ENCODE results near the gene CRHR2. TPM values are rescaled to one million over a fixed set of nuclear protein-coding genes. Genes with fewer than 3 reads are reported as not detected.

CRHR2 gene
- total RNA-seq, 2 experiments from 2014 or later = not detected

DNA sequence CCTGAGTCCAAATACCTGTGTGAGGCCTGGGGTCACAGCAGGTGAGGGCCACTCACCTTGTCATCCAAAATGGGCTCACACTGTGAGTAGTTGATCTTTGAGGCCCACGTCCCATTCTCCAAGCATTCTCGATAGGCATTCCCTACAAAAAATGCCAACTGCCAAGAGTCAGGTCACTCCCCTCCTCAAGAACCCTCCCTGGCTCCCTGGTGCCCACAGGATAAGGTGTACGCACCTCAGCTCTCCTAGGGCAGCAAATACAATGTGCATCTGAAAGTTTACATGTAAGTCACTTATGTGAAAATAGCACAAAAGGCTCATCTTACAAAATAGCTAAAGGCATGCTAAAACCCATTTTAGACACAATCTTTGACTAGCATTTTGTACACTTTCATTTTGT is 15.1 kb downstream of the CRHR2 start:
- no peak overlapping the region for H3K27ac ChIP-seq (ENCODE audit: low read depth in 1 of 2, low read length in 2 of 2)
- no peaks in the 10 kb centered on the region for H3K9me3 Mint-ChIP-seq
- intact Hi-C loops (cut with DNase I, micrococcal nuclease) = no loop called here
- H3K27ac Mint-ChIP-seq = no peak overlapping the region
- no peak overlapping the region for H3K4me3 ChIP-seq (ENCODE audit: low read length)
- no peaks in the 10 kb centered on the region for H3K9me3 ChIP-seq (ENCODE audit: control insufficient read depth in 1 of 2, insufficient read depth in 1 of 2, low read length in 2 of 2)
- no peak overlapping the region for H3K4me3 Mint-ChIP-seq
- no peaks in the 10 kb centered on the region for H3K4me1 Mint-ChIP-seq (ENCODE audit: low read depth)
- no peaks in the 10 kb centered on the region for H3K36me3 Mint-ChIP-seq (ENCODE audit: low read depth)
- ChIA-PET POLR2A (no interaction called here), CTCF (no interaction called here)
- no peaks in the 10 kb centered on the region for H3K4me1 ChIP-seq (ENCODE audit: insufficient read depth, low read length)
- TF ChIP-seq, protein P1, sequence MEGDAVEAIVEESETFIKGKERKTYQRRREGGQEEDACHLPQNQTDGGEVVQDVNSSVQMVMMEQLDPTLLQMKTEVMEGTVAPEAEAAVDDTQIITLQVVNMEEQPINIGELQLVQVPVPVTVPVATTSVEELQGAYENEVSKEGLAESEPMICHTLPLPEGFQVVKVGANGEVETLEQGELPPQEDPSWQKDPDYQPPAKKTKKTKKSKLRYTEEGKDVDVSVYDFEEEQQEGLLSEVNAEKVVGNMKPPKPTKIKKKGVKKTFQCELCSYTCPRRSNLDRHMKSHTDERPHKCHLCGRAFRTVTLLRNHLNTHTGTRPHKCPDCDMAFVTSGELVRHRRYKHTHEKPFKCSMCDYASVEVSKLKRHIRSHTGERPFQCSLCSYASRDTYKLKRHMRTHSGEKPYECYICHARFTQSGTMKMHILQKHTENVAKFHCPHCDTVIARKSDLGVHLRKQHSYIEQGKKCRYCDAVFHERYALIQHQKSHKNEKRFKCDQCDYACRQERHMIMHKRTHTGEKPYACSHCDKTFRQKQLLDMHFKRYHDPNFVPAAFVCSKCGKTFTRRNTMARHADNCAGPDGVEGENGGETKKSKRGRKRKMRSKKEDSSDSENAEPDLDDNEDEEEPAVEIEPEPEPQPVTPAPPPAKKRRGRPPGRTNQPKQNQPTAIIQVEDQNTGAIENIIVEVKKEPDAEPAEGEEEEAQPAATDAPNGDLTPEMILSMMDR (IDR thresholded peaks at IDR 0.05) = no peak
- H3K36me3 ChIP-seq (ENCODE audit: insufficient read depth, low read length) = no peaks in the 10 kb centered on the region
- peaks cover 5% of the 10 kb centered on the region for H3K27me3 Mint-ChIP-seq
- no peaks in the 10 kb centered on the region for H3K27me3 ChIP-seq (ENCODE audit: control insufficient read depth in 1 of 2, insufficient read depth in 2 of 2, low read length in 2 of 2)
- no peak for ATAC-seq (ENCODE audit: poor library complexity)
- no peak for DNase-seq

DNA sequence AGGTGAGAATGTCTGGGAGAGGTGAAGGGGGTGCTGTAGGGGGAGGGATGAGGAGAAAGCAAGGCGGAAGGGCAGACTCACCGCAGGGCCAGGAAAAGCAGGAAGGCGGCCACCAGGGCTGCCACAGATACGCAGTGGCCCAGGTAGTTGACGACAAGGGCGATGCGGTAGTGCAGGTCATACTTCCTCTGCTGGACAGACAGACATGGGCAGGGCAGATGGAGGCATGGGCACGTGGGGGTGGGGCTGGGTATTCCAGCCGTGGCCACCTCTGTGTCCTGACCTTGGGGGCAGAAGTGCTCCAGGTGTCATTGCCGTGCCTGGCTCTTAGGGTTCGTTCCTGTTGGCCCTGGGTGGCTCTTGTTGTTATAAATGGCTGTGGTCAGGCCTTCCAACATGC is 16.8 kb downstream of the CRHR2 start:
- Histone ChIP-seq H3K4me3 (ENCODE audit: low read length) (no peak overlapping the region), H3K4me1 (ENCODE audit: insufficient read depth, low read length) (no peaks in the 10 kb centered on the region), H3K27me3 (ENCODE audit: control insufficient read depth in 1 of 2, insufficient read depth in 2 of 2, low read length in 2 of 2) (no peaks in the 10 kb centered on the region), H3K27ac (ENCODE audit: low read depth in 1 of 2, low read length in 2 of 2) (no peak overlapping the region), H3K36me3 (ENCODE audit: insufficient read depth, low read length) (no peaks in the 10 kb centered on the region), H3K9me3 (ENCODE audit: control insufficient read depth in 1 of 2, insufficient read depth in 1 of 2, low read length in 2 of 2) (no peaks in the 10 kb centered on the region)
- Mint-ChIP-seq H3K36me3 (ENCODE audit: low read depth) (no peaks in the 10 kb centered on the region), H3K4me3 (no peak overlapping the region), H3K4me1 (ENCODE audit: low read depth) (no peaks in the 10 kb centered on the region), H3K9me3 (no peaks in the 10 kb centered on the region), H3K27ac (no peak overlapping the region), H3K27me3 (no peaks in the 10 kb centered on the region)
- ATAC-seq (ENCODE audit: poor library complexity) (no peak), DNase-seq (no peak)
- ChIA-PET POLR2A (no interaction called here), CTCF (no interaction called here)
- TF ChIP-seq, protein P1 (IDR thresholded peaks at IDR 0.05) = no peak
- intact Hi-C loops (cut with DNase I, micrococcal nuclease) = no loop called here

DNA sequence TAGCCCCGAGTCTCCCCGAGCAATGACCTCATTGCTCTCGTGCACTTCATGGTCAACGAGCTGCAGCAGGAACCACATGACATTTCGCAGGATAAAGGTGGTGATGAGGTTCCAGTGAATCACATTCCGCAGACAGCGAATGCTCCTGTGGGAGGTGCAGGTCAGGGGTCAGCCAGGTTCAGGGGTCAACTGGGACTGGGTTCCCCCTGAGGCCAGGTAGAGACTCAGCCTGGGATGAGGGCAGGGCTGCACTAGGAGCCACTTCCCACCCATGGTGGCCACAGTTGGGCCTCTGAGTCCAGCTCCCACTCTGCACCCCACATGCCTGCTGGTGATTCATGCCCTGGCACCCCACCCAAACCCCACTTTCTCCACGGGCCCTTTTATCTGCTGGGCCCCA is 17.2 kb downstream of the CRHR2 start:
- DNase-seq = no peak

More for the DNA sequence above, 17.2 kb downstream of the CRHR2 start:
- intact Hi-C loops (cut with DNase I, micrococcal nuclease) = no loop called here
- ChIA-PET POLR2A (no interaction called here), CTCF (no interaction called here)
- Histone ChIP-seq H3K27me3 (ENCODE audit: control insufficient read depth in 1 of 2, insufficient read depth in 2 of 2, low read length in 2 of 2) (no peaks in the 10 kb centered on the region), H3K9me3 (ENCODE audit: control insufficient read depth in 1 of 2, insufficient read depth in 1 of 2, low read length in 2 of 2) (no peaks in the 10 kb centered on the region), H3K27ac (ENCODE audit: low read depth in 1 of 2, low read length in 2 of 2) (no peak overlapping the region), H3K4me3 (ENCODE audit: low read length) (no peak overlapping the region), H3K36me3 (ENCODE audit: insufficient read depth, low read length) (no peaks in the 10 kb centered on the region), H3K4me1 (ENCODE audit: insufficient read depth, low read length) (no peaks in the 10 kb centered on the region)
- H3K4me1 Mint-ChIP-seq (ENCODE audit: low read depth) = no peaks in the 10 kb centered on the region
- H3K9me3 Mint-ChIP-seq = no peaks in the 10 kb centered on the region
- no peak overlapping the region for H3K4me3 Mint-ChIP-seq
- TF ChIP-seq, protein P1 (IDR thresholded peaks at IDR 0.05) = no peak
- H3K27ac Mint-ChIP-seq = no peak overlapping the region
- H3K36me3 Mint-ChIP-seq (ENCODE audit: low read depth) = no peaks in the 10 kb centered on the region
- ATAC-seq (ENCODE audit: poor library complexity) = no peak
- no peaks in the 10 kb centered on the region for H3K27me3 Mint-ChIP-seq

Measured in CD4-positive, alpha-beta T cell (primary cell).